Neural progenitor cell (in vitro differentiated cells): ENCODE measurements around the gene OR5F1.

Source experiments
- EZH2 ChIP-seq: fragments of 200-600 bp; sonication (generic); IDR thresholded peaks from 2 replicates; pipeline ENCODE4 v1.6.1; 2017; ENCODE audit warnings: antibody characterized with exemption, mild to moderate bottlenecking, moderate library complexity
- EZH2phosphoT487 ChIP-seq: fragments of 200-600 bp; sonication (generic); IDR thresholded peaks from 2 replicates; pipeline ENCODE4 v1.6.1; 2017; ENCODE audit warnings: antibody characterized with exemption
- TF ChIP-seq, protein P1 (sequence below): fragments of 200-600 bp; sonication (generic); IDR thresholded peaks from 2 replicates; pipeline ENCODE4 v1.5.1; 2017; ENCODE audit warnings: antibody characterized with exemption, mild to moderate bottlenecking

DNA sequence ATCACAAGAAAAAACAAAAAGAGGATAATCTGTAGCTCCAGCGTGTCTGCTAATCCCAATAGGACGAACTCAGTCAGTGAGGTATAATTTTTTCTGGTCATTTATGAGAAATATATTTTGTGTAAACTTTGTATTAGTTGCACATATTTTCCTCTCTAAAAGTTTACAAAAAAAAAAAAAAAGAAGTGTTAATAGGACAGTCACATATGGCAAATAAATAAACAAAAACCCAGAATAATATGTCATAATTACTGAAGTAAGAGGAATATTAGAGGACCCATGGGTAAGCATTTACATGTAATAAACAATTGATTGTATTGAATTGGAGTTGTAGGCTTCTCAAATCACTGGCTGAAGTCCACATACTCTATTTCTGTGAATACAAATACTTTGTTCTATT, at the start of gene OR5F1:
- TF ChIP-seq, protein P1, sequence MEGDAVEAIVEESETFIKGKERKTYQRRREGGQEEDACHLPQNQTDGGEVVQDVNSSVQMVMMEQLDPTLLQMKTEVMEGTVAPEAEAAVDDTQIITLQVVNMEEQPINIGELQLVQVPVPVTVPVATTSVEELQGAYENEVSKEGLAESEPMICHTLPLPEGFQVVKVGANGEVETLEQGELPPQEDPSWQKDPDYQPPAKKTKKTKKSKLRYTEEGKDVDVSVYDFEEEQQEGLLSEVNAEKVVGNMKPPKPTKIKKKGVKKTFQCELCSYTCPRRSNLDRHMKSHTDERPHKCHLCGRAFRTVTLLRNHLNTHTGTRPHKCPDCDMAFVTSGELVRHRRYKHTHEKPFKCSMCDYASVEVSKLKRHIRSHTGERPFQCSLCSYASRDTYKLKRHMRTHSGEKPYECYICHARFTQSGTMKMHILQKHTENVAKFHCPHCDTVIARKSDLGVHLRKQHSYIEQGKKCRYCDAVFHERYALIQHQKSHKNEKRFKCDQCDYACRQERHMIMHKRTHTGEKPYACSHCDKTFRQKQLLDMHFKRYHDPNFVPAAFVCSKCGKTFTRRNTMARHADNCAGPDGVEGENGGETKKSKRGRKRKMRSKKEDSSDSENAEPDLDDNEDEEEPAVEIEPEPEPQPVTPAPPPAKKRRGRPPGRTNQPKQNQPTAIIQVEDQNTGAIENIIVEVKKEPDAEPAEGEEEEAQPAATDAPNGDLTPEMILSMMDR = no peak
- no peak for TF ChIP-seq EZH2
- no peak for TF ChIP-seq EZH2phosphoT487
